HCT116 (cell line): ENCODE measurements around the gene MAML3. TPM values are rescaled to one million over a fixed set of nuclear protein-coding genes. Genes with fewer than 3 reads are reported as not detected.

Source experiments
- ATAC-seq: fragments of 200-7000 bp; cut with Tn5 transposase; 2 replicates; pipeline ENCODE4 v1.9.1; 2020; ENCODE audit warnings: mild to moderate bottlenecking, moderate library complexity
- BruUV-seq: library from RNA; stranded (reverse); fragments of 400-500 nt; replicated peaks from 2 replicates; lab custom pipeline; 2021; lab: Mats Ljungman, UMichigan
- CTCF ChIA-PET: fragments of 300-600 bp; sonication (Branson Sonifier 250); formaldehyde crosslinking; loops from one replicate; lab custom pipeline; 2021; ENCODE audit warnings: antibody characterized with exemption; lab: Charles Lee
- POLR2A ChIA-PET: fragments of 300-600, 350-600 bp; sonication (Branson Sonifier 250); formaldehyde crosslinking; loops from one replicate; lab custom pipeline; 2021; ENCODE audit warnings: antibody characterized with exemption; lab: Charles Lee
- RAD21 ChIA-PET, 2 experiments: fragments of 300-600 bp; sonication (Branson Sonifier 250); formaldehyde crosslinking; loops; one replicate each; lab custom pipeline; 2023; ENCODE audit warnings: low total read pairs in 2 of 2; ENCODE audit not compliant: uncharacterized antibody in 2 of 2, unreplicated experiment in 2 of 2, low non-redundant PET in 1 of 2; lab: Charles Lee
- DNase-seq: peaks from one replicate; pipeline ENCODE4 v3.0.0-alpha.2; 2010; ENCODE audit warnings: low read depth, low spot score
- H2AFZ ChIP-seq: fragments of 200-600 bp; shearing (Covaris generic), sonication (generic); 2 replicates; pipeline ENCODE4 v1.6.1; 2017; ENCODE audit warnings: low read depth, mixed run types, mixed read lengths, antibody characterized with exemption, low read length; ENCODE audit not compliant: poor library complexity, severe bottlenecking
- H3K27ac ChIP-seq: 2 replicates; pipeline ENCODE4 v1.5.1; 2012; ENCODE audit warnings: low read depth, low read length
- H3K27me3 ChIP-seq: fragments of 200-600 bp; sonication (generic); 2 replicates; pipeline ENCODE4 v1.6.1; 2016; ENCODE audit warnings: mixed run types, low read length, mixed read lengths; ENCODE audit not compliant: insufficient read depth
- H3K36me3 ChIP-seq, 2 experiments: fragments of 200-500 bp in 1 of 2; fragments of 200-600 bp in 1 of 2; sonication (Bioruptor generic) in 1 of 2; sonication (generic) in 1 of 2; 2 replicates each; pipeline versions ENCODE4 v1.5.1 to v1.6.1; 2014 to 2016; ENCODE audit warnings: low read length in 2 of 2, inconsistent platforms in 1 of 2, mixed read lengths in 1 of 2, mixed run types in 1 of 2; ENCODE audit not compliant: insufficient read depth in 2 of 2, control insufficient read depth in 1 of 2
- H3K4me1 ChIP-seq, 2 experiments: fragments of 200-600 bp in 1 of 2; sonication (generic) in 1 of 2; 2 replicates each; pipeline versions ENCODE4 v1.5.1 to v1.6.1; 2012 to 2017; ENCODE audit warnings: low read length in 2 of 2, inconsistent platforms in 1 of 2, mild to moderate bottlenecking in 1 of 2, mixed read lengths in 1 of 2, mixed run types in 1 of 2, moderate library complexity in 1 of 2; ENCODE audit not compliant: insufficient read depth in 2 of 2, control insufficient read depth in 1 of 2
- H3K4me2 ChIP-seq: fragments of 200-600 bp; sonication (generic); 2 replicates; pipeline ENCODE4 v1.6.1; 2017; ENCODE audit warnings: mixed run types, low read length, mixed read lengths
- H3K4me3 ChIP-seq, 2 experiments: fragments of 200-600 bp in 1 of 2; sonication (generic) in 1 of 2; replicated peaks in 1 of 2; 2 replicates each; pipeline ENCODE4 v1.5.1; 2011 to 2016; ENCODE audit warnings: low read length in 2 of 2, control low read depth in 1 of 2, low read depth in 1 of 2, mild to moderate bottlenecking in 1 of 2, mixed read lengths in 1 of 2, mixed run types in 1 of 2
- H3K79me2 ChIP-seq: fragments of 200-600 bp; sonication (generic); 2 replicates; pipeline ENCODE4 v1.6.1; 2017; ENCODE audit warnings: mild to moderate bottlenecking, mixed run types, low read length, moderate library complexity, mixed read lengths; ENCODE audit not compliant: insufficient read depth
- H3K9ac ChIP-seq: fragments of 200-600 bp; sonication (generic); 2 replicates; pipeline ENCODE4 v1.6.1; 2016; ENCODE audit warnings: low read length, mixed read lengths
- H3K9me2 ChIP-seq: fragments of 200-600 bp; sonication (generic), shearing (Covaris generic); 2 replicates; pipeline ENCODE4 v1.6.1; 2017; ENCODE audit warnings: mixed run types, mild to moderate bottlenecking, moderate library complexity; ENCODE audit not compliant: insufficient read depth
- H3K9me3 ChIP-seq, 2 experiments: fragments of 200-500 bp in 1 of 2; fragments of 200-600 bp in 1 of 2; sonication (Bioruptor generic) in 1 of 2; sonication (generic) in 1 of 2; 2 replicates each; pipeline ENCODE4 v1.6.1; 2014 to 2017; ENCODE audit warnings: low read length in 2 of 2, mixed read lengths in 2 of 2, inconsistent platforms in 1 of 2, low read depth in 1 of 2, mild to moderate bottlenecking in 1 of 2, mixed run types in 1 of 2, moderate library complexity in 1 of 2; ENCODE audit not compliant: control insufficient read depth in 1 of 2, insufficient read depth in 1 of 2
- H4K20me1 ChIP-seq: fragments of 200-600 bp; sonication (generic), shearing (Covaris generic); 2 replicates; pipeline ENCODE4 v1.6.1; 2017; ENCODE audit warnings: mixed run types, mild to moderate bottlenecking, moderate library complexity; ENCODE audit not compliant: insufficient read depth
- CBX3 ChIP-seq: IDR thresholded peaks from 2 replicates; pipeline ENCODE4 v1.6.1; 2012; ENCODE audit warnings: low read depth
- CEBPB ChIP-seq: IDR thresholded peaks from 2 replicates; pipeline ENCODE4 v1.6.1; 2012; ENCODE audit warnings: low read depth
- EGR1 ChIP-seq: IDR thresholded peaks from 2 replicates; pipeline ENCODE4 v1.6.1; 2012; ENCODE audit warnings: low read depth
- ELF1 ChIP-seq: IDR thresholded peaks from 2 replicates; pipeline ENCODE4 v1.6.1; 2012; ENCODE audit warnings: low read depth, borderline replicate concordance
- EZH2 ChIP-seq: fragments of 200-600 bp; sonication (generic); IDR thresholded peaks from 2 replicates; pipeline ENCODE4 v1.6.1; 2017; ENCODE audit warnings: antibody characterized with exemption, mixed run types
- EZH2phosphoT487 ChIP-seq: fragments of 200-600 bp; IDR thresholded peaks from 2 replicates; pipeline ENCODE4 v1.6.1; 2018; ENCODE audit warnings: antibody characterized with exemption, borderline replicate concordance
- FOSL1 ChIP-seq: IDR thresholded peaks from 2 replicates; pipeline ENCODE4 v1.6.1; 2012; ENCODE audit warnings: low read depth
- POLR2AphosphoS5 ChIP-seq: IDR thresholded peaks from 2 replicates; pipeline ENCODE4 v1.6.1; 2011; ENCODE audit warnings: mild to moderate bottlenecking, low read depth, low read length, moderate library complexity
- SP1 ChIP-seq: IDR thresholded peaks from 2 replicates; pipeline ENCODE4 v1.6.1; 2012; ENCODE audit warnings: low read depth
- SRF ChIP-seq: IDR thresholded peaks from 2 replicates; pipeline ENCODE4 v1.6.1; 2012; ENCODE audit warnings: low read depth
- intact Hi-C: fragments of 100-400 bp; cut with micrococcal nuclease; formaldehyde crosslinking; loops from 2 replicates; pipeline ENCODE4 v1.10.0; 2022
- total RNA-seq: library from RNA; stranded (reverse); gene quantifications from one replicate; pipeline ENCODE4 v1.2.1, GENCODE V29; 2021; ENCODE audit not compliant: unreplicated experiment
- TF ChIP-seq, protein P1 (sequence below): IDR thresholded peaks from 2 replicates; pipeline ENCODE4 v1.6.1; 2012
- TF ChIP-seq, protein P2 (sequence below): IDR thresholded peaks from 2 replicates; pipeline ENCODE4 v1.6.1; 2011; ENCODE audit warnings: mild to moderate bottlenecking, low read length, moderate library complexity; ENCODE audit not compliant: insufficient replicate concordance; ENCODE audit errors: extremely low read depth
- TF ChIP-seq, protein P3 (sequence below), 3 experiments: fragments of 200-600 bp in 1 of 3; sonication (generic) in 1 of 3; IDR thresholded peaks in 2 of 3; conservative IDR thresholded peaks in 1 of 3; 2 replicates each; pipeline ENCODE4 v1.5.1; 2012 to 2017; ENCODE audit warnings: low read depth in 2 of 3, low read length in 2 of 3, antibody characterized with exemption in 1 of 3, borderline replicate concordance in 1 of 3, control low read depth in 1 of 3, mild to moderate bottlenecking in 1 of 3, mixed read lengths in 1 of 3, mixed run types in 1 of 3, moderate library complexity in 1 of 3; ENCODE audit not compliant: insufficient read depth in 1 of 3

The MAML3 gene
- total RNA-seq, 1 experiment from 2014 or later, result 3.1 TPM

DNA sequence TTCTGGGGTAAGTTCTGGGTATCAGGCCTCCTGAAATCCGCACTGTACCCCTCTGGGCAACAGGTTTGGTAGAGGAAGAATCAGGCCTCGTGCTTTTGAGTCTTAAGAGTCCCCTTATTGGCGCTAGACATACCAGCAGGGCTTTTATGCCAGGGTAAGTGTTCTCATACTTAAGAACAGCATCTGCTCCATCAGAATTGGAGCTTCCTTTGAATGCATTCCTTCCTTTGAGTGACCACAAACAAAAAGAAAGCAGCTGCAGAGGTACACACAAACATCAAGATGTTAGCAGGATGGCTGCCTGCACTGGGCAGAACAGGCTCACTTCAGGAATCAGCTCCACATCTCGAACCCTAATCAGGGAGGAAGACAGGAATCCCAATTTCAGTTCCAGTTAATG is 331.6 kb downstream of the MAML3 start:
- H2AFZ ChIP-seq, result no peak overlapping the region
- DNase-seq, result no peak
- no peak overlapping the region for H3K4me3 ChIP-seq
- no TSS peak for BruUV-seq
- ChIA-PET CTCF (no interaction called here), RAD21 (no interaction called here), POLR2A (no interaction called here)
- intact Hi-C loops, result no loop called here
- no peaks in the 10 kb centered on the region for H3K79me2 ChIP-seq
- H4K20me1 ChIP-seq, result no peaks in the 10 kb centered on the region
- no peaks in the 10 kb centered on the region for H3K36me3 ChIP-seq
- H3K4me2 ChIP-seq, result no peak overlapping the region
- H3K9me2 ChIP-seq, result no peaks in the 10 kb centered on the region
- H3K9me3 ChIP-seq, result no peaks in the 10 kb centered on the region
- H3K4me1 ChIP-seq, result no peaks in the 10 kb centered on the region
- no peak overlapping the region for H3K27ac ChIP-seq
- ATAC-seq, result no peak
- peaks cover 3% of the 10 kb centered on the region; the same call in 1 of the 2 replicates for H3K27me3 ChIP-seq
- TF ChIP-seq EGR1 (no peak), CBX3 (no peak), CEBPB (no peak), POLR2AphosphoS5 (no peak), EZH2phosphoT487 (no peak), SP1 (no peak), SRF (no peak), FOSL1 (no peak), EZH2 (no peak), ELF1 (no peak)
- TF ChIP-seq, protein P1, sequence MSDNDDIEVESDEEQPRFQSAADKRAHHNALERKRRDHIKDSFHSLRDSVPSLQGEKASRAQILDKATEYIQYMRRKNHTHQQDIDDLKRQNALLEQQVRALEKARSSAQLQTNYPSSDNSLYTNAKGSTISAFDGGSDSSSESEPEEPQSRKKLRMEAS, result no peak
- TF ChIP-seq, protein P2, sequence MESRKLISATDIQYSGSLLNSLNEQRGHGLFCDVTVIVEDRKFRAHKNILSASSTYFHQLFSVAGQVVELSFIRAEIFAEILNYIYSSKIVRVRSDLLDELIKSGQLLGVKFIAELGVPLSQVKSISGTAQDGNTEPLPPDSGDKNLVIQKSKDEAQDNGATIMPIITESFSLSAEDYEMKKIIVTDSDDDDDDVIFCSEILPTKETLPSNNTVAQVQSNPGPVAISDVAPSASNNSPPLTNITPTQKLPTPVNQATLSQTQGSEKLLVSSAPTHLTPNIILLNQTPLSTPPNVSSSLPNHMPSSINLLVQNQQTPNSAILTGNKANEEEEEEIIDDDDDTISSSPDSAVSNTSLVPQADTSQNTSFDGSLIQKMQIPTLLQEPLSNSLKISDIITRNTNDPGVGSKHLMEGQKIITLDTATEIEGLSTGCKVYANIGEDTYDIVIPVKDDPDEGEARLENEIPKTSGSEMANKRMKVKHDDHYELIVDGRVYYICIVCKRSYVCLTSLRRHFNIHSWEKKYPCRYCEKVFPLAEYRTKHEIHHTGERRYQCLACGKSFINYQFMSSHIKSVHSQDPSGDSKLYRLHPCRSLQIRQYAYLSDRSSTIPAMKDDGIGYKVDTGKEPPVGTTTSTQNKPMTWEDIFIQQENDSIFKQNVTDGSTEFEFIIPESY, result no peak
- TF ChIP-seq, protein P3, sequence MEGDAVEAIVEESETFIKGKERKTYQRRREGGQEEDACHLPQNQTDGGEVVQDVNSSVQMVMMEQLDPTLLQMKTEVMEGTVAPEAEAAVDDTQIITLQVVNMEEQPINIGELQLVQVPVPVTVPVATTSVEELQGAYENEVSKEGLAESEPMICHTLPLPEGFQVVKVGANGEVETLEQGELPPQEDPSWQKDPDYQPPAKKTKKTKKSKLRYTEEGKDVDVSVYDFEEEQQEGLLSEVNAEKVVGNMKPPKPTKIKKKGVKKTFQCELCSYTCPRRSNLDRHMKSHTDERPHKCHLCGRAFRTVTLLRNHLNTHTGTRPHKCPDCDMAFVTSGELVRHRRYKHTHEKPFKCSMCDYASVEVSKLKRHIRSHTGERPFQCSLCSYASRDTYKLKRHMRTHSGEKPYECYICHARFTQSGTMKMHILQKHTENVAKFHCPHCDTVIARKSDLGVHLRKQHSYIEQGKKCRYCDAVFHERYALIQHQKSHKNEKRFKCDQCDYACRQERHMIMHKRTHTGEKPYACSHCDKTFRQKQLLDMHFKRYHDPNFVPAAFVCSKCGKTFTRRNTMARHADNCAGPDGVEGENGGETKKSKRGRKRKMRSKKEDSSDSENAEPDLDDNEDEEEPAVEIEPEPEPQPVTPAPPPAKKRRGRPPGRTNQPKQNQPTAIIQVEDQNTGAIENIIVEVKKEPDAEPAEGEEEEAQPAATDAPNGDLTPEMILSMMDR (IDR thresholded peaks at IDR 0.05 in 2 of 3, conservative IDR thresholded peaks at IDR 0.05 in 1 of 3; ENCODE audit: borderline replicate concordance in 1 of 3, insufficient read depth in 1 of 3, low read depth in 2 of 3, low read length in 2 of 3), result no peak
- TF ChIP-seq, all 23 proteins: peak for 0
- H3K9ac ChIP-seq, result no peak overlapping the region
